ENCODE data around the gene CYB5RL.
"Not testable (repeated sequence)": the region's sequence is repeated elsewhere in the genome, so short reads cannot be mapped to it uniquely, and the experiment has no call there.

The CYB5RL gene

GRCh38 chr1:54199765-54200518 is at the start of gene CYB5RL, which contains the start of gene MRPL37:
CYB5RL (minus strand) TSS chr1:54200030; CDS start chr1:54195616, 4,414 bp downstream.
MRPL37 (plus strand) TSS chr1:54200167; CDS start chr1:54200244, 77 bp downstream.
- DNase-seq, result peak; percentile 99

- no peak for DNase-seq
These were observed 49.1 kb upstream of the CYB5RL start for GRCh38 chr1:54248966-54249365.

- DNase-seq, result no peak
These were observed 48.2 kb upstream of the CYB5RL start for GRCh38 chr1:54247863-54248515.

GRCh38 chr1:54246116-54246721 is 46.4 kb upstream of the CYB5RL start:
- no peak for DNase-seq

GRCh38 chr1:54245501-54245900 is 45.7 kb upstream of the CYB5RL start:
- no peak for DNase-seq

- DNase-seq, result no peak
These were observed 44.8 kb upstream of the CYB5RL start for GRCh38 chr1:54244655-54245054.

- DNase-seq, result no peak
These were observed 43.2 kb upstream of the CYB5RL start for GRCh38 chr1:54243022-54243421.

GRCh38 chr1:54241364-54241763 is 41.5 kb upstream of the CYB5RL start:
- no peak for DNase-seq

- DNase-seq, result no peak
These were observed 41.0 kb upstream of the CYB5RL start for GRCh38 chr1:54240741-54241335.

- DNase-seq, result no peak
These were observed 39.8 kb upstream of the CYB5RL start for GRCh38 chr1:54239631-54240031.

GRCh38 chr1:54239035-54239383 is 39.2 kb upstream of the CYB5RL start:
- DNase-seq, result no peak

GRCh38 chr1:54238353-54239034 is 38.7 kb upstream of the CYB5RL start:
- DNase-seq, result no peak

GRCh38 chr1:54237586-54237985 is 37.8 kb upstream of the CYB5RL start:
- no peak for DNase-seq

GRCh38 chr1:54234284-54234683 is 34.5 kb upstream of the CYB5RL start:
- no peak for DNase-seq

- DNase-seq, result not testable (repeated sequence)
These were observed 33.4 kb upstream of the CYB5RL start for GRCh38 chr1:54233196-54233595.

- no peak for DNase-seq
These were observed 30.9 kb upstream of the CYB5RL start for GRCh38 chr1:54230507-54231339.

GRCh38 chr1:54229281-54229891 is 29.6 kb upstream of the CYB5RL start:
- no peak for DNase-seq

GRCh38 chr1:54228638-54229079 is 28.8 kb upstream of the CYB5RL start:
- DNase-seq, result no peak

- DNase-seq, result no peak
These were observed 28.1 kb upstream of the CYB5RL start for GRCh38 chr1:54227891-54228310.

GRCh38 chr1:54227091-54227602 is 27.3 kb upstream of the CYB5RL start:
- DNase-seq, result no peak

GRCh38 chr1:54225986-54226559 is 26.2 kb upstream of the CYB5RL start:
- DNase-seq, result no peak
